A172 (cell line): ENCODE measurements around the gene NUBP1. TPM values are rescaled to one million over a fixed set of nuclear protein-coding genes. Genes with fewer than 3 reads are reported as not detected.

ENCODE experiments used
- DNase-seq: peaks from one replicate; pipeline ENCODE4 v3.0.0-alpha.2; 2015; ENCODE audit warnings: low spot score
- total RNA-seq: library from RNA; depleted of rRNA; stranded (reverse); fragments of >200 nt; shearing (Covaris generic); gene quantifications from 2 replicates; pipeline ENCODE4 v1.2.3, GENCODE V29; 2014; rRNA removed

The NUBP1 gene
- total RNA-seq, 1 experiment from 2014 or later, result 39.8 TPM

DNA sequence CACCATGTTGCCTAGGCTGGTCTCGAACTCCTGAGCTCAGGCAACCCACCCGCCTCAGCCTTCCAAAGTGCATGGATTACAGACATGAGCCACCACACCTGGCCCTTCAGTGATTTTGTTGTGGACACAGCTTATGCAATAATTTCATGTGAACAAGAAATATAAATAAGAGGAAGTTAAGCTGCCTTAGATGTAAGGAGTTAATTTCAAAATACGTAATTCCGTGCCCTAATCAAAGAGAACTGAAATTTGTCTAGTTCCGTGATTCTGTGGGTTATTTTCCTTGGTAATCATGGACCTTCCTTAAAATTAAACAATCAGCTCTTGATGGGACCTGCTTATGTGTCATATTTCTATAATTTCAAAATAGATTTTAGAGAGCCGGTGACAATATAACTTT is 63.1 kb downstream of the NUBP1 start:
- DNase-seq, result no peak

DNA sequence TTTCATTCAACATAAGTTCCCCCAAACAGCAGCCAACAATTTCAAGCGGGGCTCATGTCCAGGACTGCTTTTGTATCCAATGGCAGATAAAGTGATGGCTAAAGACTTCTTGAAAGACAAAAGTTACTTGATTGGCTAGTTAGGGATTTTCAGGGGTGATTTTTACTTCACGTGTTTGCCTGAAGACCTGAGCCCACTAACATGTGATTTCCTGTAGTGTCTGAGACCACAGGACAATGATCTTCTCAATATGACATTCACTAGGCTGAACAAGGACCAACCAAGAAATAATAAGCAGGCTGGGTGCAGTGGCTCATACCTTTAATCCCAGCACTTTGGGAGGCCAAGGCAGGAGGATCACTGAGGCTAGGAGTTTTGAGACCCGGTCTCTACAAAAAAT is 64.6 kb downstream of the NUBP1 start:
- no peak for DNase-seq

DNA sequence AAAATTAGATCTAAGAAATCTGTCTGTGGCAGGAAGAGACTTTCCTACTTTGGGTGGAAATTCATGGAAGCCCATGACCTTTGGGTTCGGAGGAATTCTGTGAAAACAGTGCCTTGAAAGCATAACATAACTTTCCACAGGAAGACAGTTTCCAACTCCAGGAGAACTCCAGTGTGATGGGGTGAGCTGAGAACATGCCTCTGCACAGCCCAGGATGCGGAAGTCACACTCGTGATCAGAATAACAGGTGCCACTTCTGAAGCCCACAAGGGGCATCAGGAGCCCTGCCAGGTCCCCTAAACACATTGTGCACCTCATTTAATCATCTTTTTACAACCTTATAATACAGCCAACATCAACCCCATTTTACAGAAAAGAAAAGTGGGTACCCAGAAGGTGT is 65.2 kb downstream of the NUBP1 start:
- DNase-seq, result no peak

DNA sequence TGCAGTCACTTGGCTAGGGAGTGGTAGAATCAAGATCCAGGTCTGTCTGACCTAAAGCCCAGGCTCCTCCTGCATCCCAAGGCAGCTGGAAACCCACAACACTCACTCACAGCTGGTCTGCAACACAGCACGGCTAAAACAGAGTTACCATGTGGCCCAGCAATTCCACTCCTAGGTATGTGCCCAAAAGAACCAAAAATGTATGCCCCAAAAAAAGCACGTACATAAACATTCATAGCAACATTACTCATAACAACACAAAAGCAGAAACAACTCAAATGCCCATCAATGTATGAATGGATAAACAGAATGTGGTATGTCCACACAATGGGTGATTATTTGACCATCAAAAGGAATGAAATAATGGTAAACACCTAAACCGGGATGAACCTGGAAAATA is 66.1 kb downstream of the NUBP1 start:
- no peak for DNase-seq

DNA sequence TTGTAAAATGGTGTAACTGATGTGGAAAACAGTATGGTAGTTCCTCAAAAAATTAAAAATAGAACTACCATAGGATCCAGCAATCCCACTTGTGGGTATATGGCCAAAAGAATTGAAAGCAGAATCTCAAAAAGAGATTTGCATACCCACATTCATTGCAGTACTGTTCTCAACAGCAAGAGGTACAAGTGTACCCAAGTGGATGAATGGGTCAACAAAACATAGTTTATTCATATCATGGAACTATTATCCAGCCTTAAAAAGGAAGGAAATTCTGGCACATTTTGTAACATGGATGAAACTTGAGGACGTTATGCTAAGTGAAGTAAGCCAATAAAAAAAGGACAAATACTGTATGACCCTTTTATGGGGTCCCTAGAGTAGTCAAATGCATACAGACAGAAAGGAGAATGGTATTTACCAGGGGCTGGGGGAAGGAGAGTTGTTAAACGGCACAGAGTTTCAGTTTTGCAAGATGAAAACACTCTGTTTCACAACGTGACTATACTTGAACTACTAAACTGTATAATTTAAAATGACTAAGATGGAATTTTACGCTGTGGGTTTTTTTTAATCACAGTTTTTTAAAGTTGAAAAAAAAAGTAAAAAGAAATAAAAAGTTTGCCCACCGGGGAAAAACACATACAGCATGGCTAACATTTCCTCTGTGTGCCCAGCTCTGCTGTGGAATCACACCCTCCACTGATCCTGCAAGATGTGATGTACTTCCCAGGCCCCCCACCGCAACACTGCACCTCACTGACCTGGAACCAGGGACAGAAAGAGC is 68.9 kb downstream of the NUBP1 start:
- DNase-seq, result no peak

DNA sequence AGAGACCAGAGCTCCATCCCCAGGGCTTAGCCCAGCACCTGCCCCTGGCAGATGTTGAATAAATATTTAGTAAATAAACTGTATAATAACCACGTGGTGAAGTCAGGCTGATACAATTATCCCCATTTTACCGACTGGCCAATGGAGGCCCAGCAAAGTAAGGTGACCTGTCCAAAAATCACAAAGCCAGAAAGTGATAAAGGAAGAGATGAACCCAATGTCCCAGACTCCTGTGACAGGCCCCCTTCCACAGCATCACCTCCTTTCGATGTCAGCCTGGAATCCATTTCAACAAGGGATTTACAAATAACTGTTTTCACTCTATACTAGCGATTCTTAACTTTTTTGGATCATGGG is 69.4 kb downstream of the NUBP1 start:
- DNase-seq, result no peak

DNA sequence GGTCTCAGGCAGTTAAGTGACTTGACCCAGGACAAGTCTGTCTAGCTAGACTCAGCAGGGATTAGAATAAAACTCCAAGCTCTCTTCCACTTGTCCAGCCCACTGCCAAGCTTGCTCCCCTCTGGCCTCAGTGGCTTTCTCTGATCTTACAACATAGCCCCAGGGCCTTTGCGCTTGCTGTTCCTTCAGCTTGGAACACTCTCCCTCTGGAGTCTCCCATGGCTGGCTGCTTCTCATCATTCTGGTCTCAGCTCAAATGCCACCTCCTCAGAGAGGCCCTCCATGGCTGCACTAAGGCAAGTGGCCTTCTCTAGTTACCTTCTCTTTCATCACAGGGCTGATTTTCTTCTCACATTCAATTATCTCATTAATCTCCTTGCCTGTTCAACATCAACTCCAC is 73.9 kb downstream of the NUBP1 start:
- DNase-seq, result no peak

DNA sequence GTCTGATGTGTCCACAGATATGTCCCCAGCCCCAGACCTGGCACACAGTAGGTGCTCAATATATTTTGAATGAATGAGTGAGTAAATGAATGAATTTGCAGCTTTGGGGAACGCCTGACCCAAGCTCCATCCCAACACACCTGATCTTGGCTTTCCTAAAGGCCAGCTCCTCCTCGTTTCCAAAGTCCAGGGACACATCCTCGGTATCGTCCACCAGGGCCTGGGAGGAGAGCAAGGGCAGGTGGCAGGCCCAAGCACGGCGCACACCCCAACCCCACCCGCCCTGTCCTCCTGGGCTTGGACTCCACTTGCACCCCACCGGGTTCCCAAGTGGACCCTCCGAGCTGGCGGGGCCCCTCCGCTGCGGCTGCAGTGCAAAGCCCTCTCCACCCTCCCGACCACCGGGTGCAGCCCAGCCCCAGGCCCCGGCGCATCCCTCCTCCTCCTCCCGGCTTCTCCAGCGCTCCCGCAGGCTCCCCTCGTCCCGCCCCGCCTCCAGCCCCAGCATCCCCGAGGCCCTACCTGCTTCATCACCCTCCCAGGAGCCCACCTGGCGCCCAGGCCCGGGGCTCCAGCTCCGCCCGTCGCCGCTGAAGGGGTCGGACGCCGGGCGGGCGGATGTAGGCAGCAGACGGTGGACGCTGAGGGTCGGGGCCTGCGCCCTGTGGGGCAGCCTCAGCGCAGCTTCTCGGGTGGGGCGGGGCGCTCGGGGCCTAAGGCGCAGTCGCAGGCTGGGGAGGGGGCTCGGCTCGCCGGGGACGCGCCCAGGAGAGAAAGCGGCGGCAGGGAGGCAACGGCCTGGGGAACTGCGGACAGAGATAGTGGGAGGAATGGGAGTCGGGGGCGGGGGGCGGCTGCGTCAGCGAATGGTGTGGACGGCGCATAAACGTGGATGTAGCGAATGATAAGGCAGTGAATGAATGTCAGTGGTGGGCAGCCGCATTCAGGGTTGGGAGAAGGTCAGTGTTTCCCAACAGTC is 74.6 kb downstream of the NUBP1 start, which contains the start of gene TVP23A:
TVP23A (minus strand) TSS at position 832 of the 979 bp plus-strand sequence; CDS start at position 531, 301 bp downstream.
- DNase-seq, result no peak

Other genes with a start within 250 kb of the NUBP1 start
- 11.6 and 12.3 TPM in 2 replicates for gene EMP2, start 163.2 kb upstream of the NUBP1 start, total RNA-seq
- not detected in 2 replicates for gene TEKT5, start 48.9 kb upstream of the NUBP1 start, total RNA-seq
- not detected in 2 replicates for gene TVP23A, start 75.0 kb downstream of the NUBP1 start, total RNA-seq
- 0.07 TPM in 1 of 2 replicates, not detected in the other for gene CIITA, start 133.4 kb downstream of the NUBP1 start, total RNA-seq
- gene DEXI, start 198.6 kb downstream of the NUBP1 start, total RNA-seq, result 65.9 and 66.5 TPM in 2 replicates
- gene CLEC16A, start 200.7 kb downstream of the NUBP1 start, total RNA-seq, result 13.3 and 17.3 TPM in 2 replicates